K562 (cell line): ENCODE results near the gene IGSF21.

Experiments
- ATF1 ChIP-seq, 2 experiments: fragments of 450-650 bp in 1 of 2; IDR thresholded peaks; 2 replicates each; pipeline ENCODE4 v1.6.1; 2016; ENCODE audit warnings: missing compliant biosample characterization in 1 of 2, missing genetic modification characterization in 1 of 2
- CTCF ChIP-seq, 3 experiments: IDR thresholded peaks in 2 of 3; conservative IDR thresholded peaks in 1 of 3; 2 replicates each; pipeline ENCODE4 v1.5.1; 2011 to 2012; ENCODE audit warnings: low read length in 3 of 3, mild to moderate bottlenecking in 3 of 3, control low read depth in 2 of 3, improper control_type of control experiment in 1 of 3, inconsistent platforms in 1 of 3, low read depth in 1 of 3, mixed read lengths in 1 of 3, moderate library complexity in 1 of 3; ENCODE audit not compliant: insufficient read depth in 2 of 3
- DPF2 ChIP-seq: fragments of 450-650 bp; IDR thresholded peaks from 2 replicates; pipeline ENCODE4 v1.6.1; 2016
- NCOA1 ChIP-seq: fragments of 450-650 bp; IDR thresholded peaks from 2 replicates; pipeline ENCODE4 v1.6.1; 2016; ENCODE audit warnings: low read depth
- STAT6 ChIP-seq: sonication (generic); formaldehyde crosslinking; IDR thresholded peaks from 2 replicates; pipeline ENCODE4 v1.8.1; 2023; ENCODE audit warnings: mild to moderate bottlenecking, missing genetic modification reagents
- ZNF133 ChIP-seq: fragments of 250-450 bp; sonication (Bioruptor Pico); IDR thresholded peaks from 2 replicates; pipeline ENCODE4 v1.4.0; 2020; ENCODE audit warnings: mild to moderate bottlenecking
- TF ChIP-seq, protein P1 (sequence below), 2 experiments: fragments of 450-650 bp; formaldehyde crosslinking in 1 of 2; IDR thresholded peaks; 2 replicates each; pipeline versions ENCODE4 v1.4.0 to v1.6.1; 2014 to 2020; ENCODE audit warnings: mild to moderate bottlenecking in 2 of 2, borderline replicate concordance in 1 of 2, low read depth in 1 of 2

- TF ChIP-seq NCOA1 (no peak), CTCF (IDR thresholded peaks at IDR 0.05 in 2 of 3, conservative IDR thresholded peaks at IDR 0.05 in 1 of 3; ENCODE audit: insufficient read depth in 2 of 3, low read depth in 1 of 3, low read length in 3 of 3) (peak; percentile 59 to 65 (median 61); a peak in 5 of 6 replicates), STAT6 (CRISPR knock-in tag) (no peak), DPF2 (no peak), ATF1 (CRISPR knock-in tag; IDR thresholded peaks at IDR 0.05) (no peak), ATF1 (tag; IDR thresholded peaks at IDR 0.05) (no peak), ZNF133 (CRISPR knock-in tag) (no peak)
- TF ChIP-seq, protein P1, sequence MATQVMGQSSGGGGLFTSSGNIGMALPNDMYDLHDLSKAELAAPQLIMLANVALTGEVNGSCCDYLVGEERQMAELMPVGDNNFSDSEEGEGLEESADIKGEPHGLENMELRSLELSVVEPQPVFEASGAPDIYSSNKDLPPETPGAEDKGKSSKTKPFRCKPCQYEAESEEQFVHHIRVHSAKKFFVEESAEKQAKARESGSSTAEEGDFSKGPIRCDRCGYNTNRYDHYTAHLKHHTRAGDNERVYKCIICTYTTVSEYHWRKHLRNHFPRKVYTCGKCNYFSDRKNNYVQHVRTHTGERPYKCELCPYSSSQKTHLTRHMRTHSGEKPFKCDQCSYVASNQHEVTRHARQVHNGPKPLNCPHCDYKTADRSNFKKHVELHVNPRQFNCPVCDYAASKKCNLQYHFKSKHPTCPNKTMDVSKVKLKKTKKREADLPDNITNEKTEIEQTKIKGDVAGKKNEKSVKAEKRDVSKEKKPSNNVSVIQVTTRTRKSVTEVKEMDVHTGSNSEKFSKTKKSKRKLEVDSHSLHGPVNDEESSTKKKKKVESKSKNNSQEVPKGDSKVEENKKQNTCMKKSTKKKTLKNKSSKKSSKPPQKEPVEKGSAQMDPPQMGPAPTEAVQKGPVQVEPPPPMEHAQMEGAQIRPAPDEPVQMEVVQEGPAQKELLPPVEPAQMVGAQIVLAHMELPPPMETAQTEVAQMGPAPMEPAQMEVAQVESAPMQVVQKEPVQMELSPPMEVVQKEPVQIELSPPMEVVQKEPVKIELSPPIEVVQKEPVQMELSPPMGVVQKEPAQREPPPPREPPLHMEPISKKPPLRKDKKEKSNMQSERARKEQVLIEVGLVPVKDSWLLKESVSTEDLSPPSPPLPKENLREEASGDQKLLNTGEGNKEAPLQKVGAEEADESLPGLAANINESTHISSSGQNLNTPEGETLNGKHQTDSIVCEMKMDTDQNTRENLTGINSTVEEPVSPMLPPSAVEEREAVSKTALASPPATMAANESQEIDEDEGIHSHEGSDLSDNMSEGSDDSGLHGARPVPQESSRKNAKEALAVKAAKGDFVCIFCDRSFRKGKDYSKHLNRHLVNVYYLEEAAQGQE (IDR thresholded peaks at IDR 0.05; ENCODE audit: borderline replicate concordance), result peak; percentile 43
- TF ChIP-seq, protein P1 (CRISPR knock-in tag; IDR thresholded peaks at IDR 0.05; ENCODE audit: low read depth), result no peak
These were observed 109.9 kb downstream of the IGSF21 start for GRCh38 chr1:18217398-18218043.
